IgD-negative memory B cell (primary cell): Measurements from ENCODE around the gene ATP11A. TPM values are rescaled to one million over a fixed set of nuclear protein-coding genes. Genes with fewer than 3 reads are reported as not detected.

Source experiments
- H3K27ac Mint-ChIP-seq, 3 donors: one replicate each; pipeline ENCODE4 v1.8.0; 2020 to 2022; ENCODE audit warnings: mild to moderate bottlenecking in 3 of 3, mixed read lengths in 3 of 3, moderate library complexity in 1 of 3
- H3K27me3 Mint-ChIP-seq: one replicate; pipeline ENCODE4 v1.8.0; 2021; ENCODE audit warnings: mixed read lengths
- H3K36me3 Mint-ChIP-seq: one replicate; pipeline ENCODE4 v1.8.0; 2020; ENCODE audit warnings: mild to moderate bottlenecking, mixed read lengths
- H3K4me1 Mint-ChIP-seq, 3 donors: one replicate each; pipeline ENCODE4 v1.8.0; 2020 to 2022; ENCODE audit warnings: mixed read lengths in 3 of 3, mild to moderate bottlenecking in 1 of 3
- H3K4me3 Mint-ChIP-seq, 4 donors: one replicate each; pipeline ENCODE4 v1.8.0; 2020 to 2022; ENCODE audit warnings: mild to moderate bottlenecking in 4 of 4, mixed read lengths in 4 of 4, moderate library complexity in 3 of 4
- H3K9me3 Mint-ChIP-seq, 3 donors: one replicate each; pipeline ENCODE4 v1.8.0; 2020 to 2021; ENCODE audit warnings: mixed read lengths in 3 of 3, mild to moderate bottlenecking in 1 of 3
- polyA plus RNA-seq: library from polyadenylated mRNA; unstranded; fragments of 300-500 nt; fragmentation: Illumina TruSeq; gene quantifications from one replicate; pipeline ENCODE4 v1.2.3, GENCODE V29; 2021

The ATP11A gene
- polyA plus RNA-seq, 1 donor from 2014 or later, result 2.9 TPM

DNA sequence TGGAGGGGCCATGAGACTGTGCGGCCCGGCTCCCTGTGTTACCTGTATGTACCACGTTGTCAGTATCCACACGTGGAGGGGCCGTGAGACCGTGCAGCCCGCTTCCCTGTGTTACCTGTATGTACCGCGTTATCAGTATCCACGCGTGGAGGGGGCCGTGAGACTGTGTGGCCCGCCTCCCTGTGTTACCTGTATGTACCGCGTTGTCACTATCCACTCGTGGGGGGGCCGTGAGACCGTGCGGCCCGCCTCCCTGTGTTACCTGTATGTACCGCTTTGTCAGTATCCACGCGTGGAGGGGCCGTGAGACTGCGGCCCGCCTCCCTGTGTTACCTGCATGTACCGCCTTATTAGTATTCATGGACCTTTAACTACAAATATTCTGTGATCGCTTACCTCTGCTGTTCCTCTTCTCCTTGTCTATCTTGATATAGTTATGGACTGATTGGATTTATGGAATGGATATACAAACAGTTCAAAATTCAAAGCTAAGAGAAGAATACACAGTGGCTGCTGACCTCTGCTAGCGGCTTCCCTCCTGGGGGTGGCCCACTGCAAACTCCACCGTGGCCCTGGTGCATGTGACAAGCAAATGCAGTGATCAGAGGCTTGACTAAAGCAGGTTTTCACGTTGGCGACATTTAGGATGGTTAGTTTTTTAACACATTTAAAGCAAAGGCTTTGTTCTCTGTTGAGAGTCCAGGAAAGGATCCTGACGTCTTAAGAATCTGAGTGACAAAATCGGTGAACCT is 38.7 kb downstream of the ATP11A start:
- no peak overlapping the region for H3K27ac Mint-ChIP-seq
- H3K4me1 Mint-ChIP-seq, result peaks cover 0 to 4% (median 0%) of the 10 kb centered on the region in 3 donors
- H3K4me3 Mint-ChIP-seq, result no peak overlapping the region
- no peaks in the 10 kb centered on the region for H3K27me3 Mint-ChIP-seq
- H3K9me3 Mint-ChIP-seq, result no peaks in the 10 kb centered on the region
- H3K36me3 Mint-ChIP-seq, result peaks cover 7% of the 10 kb centered on the region

- Mint-ChIP-seq H3K4me1 (peaks cover 0 to 2% (median 0%) of the 10 kb centered on the region in 3 donors), H3K27me3 (no peaks in the 10 kb centered on the region), H3K36me3 (peaks cover 7% of the 10 kb centered on the region), H3K4me3 (no peak overlapping the region), H3K9me3 (no peaks in the 10 kb centered on the region), H3K27ac (no peak overlapping the region)
These were observed 39.6 kb downstream of the ATP11A start for GRCh38 chr13:112729408-112729807.

GRCh38 chr13:112730157-112730671 is 40.4 kb downstream of the ATP11A start:
- no peaks in the 10 kb centered on the region for H3K27me3 Mint-ChIP-seq
- peaks cover 7% of the 10 kb centered on the region for H3K36me3 Mint-ChIP-seq
- H3K9me3 Mint-ChIP-seq, result no peaks in the 10 kb centered on the region
- H3K27ac Mint-ChIP-seq, result no peak overlapping the region
- peaks cover 0 to 2% (median 0%) of the 10 kb centered on the region in 3 donors for H3K4me1 Mint-ChIP-seq
- H3K4me3 Mint-ChIP-seq, result peak overlapping the region in 1 of 4 donors; percentile 12

- peaks cover 7% of the 10 kb centered on the region for H3K36me3 Mint-ChIP-seq
- no peak overlapping the region for H3K27ac Mint-ChIP-seq
- H3K4me1 Mint-ChIP-seq, result peaks cover 0 to 3% (median 0%) of the 10 kb centered on the region in 3 donors
- no peak overlapping the region for H3K4me3 Mint-ChIP-seq
- H3K9me3 Mint-ChIP-seq, result no peaks in the 10 kb centered on the region
- no peaks in the 10 kb centered on the region for H3K27me3 Mint-ChIP-seq
These were observed 42.1 kb downstream of the ATP11A start for GRCh38 chr13:112731667-112732616.

- Mint-ChIP-seq H3K4me1 (peaks cover 0 to 8% (median 0%) of the 10 kb centered on the region in 3 donors), H3K27me3 (no peaks in the 10 kb centered on the region), H3K27ac (no peak overlapping the region), H3K36me3 (peaks cover 7% of the 10 kb centered on the region), H3K9me3 (no peaks in the 10 kb centered on the region), H3K4me3 (no peak overlapping the region)
These were observed 42.8 kb downstream of the ATP11A start for GRCh38 chr13:112732679-112733078.

DNA sequence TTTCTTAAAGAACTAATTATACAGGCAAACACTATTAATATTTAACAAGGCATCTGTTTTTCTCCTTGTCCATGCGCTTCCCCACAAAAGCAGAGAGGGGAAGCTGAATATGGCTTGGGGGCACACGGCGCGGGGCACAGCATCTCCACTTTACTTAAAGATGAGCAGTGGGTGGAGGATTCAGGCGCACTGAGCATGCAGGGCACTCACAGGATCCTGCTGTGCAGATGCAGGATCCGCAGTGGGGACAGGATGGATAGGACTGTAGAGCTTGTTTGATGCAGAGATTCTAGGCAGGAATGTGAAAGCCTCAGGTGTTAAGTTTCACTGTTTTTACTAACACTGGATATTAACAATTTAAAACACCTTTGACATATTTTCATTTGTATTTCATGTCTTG is 43.3 kb downstream of the ATP11A start:
- no peak overlapping the region for H3K27ac Mint-ChIP-seq
- H3K27me3 Mint-ChIP-seq, result no peaks in the 10 kb centered on the region
- peaks cover 7% of the 10 kb centered on the region for H3K36me3 Mint-ChIP-seq
- H3K4me1 Mint-ChIP-seq, result peaks cover 0 to 8% (median 0%) of the 10 kb centered on the region in 3 donors
- no peak overlapping the region for H3K4me3 Mint-ChIP-seq
- H3K9me3 Mint-ChIP-seq, result no peaks in the 10 kb centered on the region

- no peaks in the 10 kb centered on the region for H3K27me3 Mint-ChIP-seq
- H3K36me3 Mint-ChIP-seq, result peaks cover 5% of the 10 kb centered on the region
- no peak overlapping the region for H3K4me3 Mint-ChIP-seq
- H3K4me1 Mint-ChIP-seq, result peaks cover 0 to 8% (median 0%) of the 10 kb centered on the region in 3 donors
- H3K9me3 Mint-ChIP-seq, result no peaks in the 10 kb centered on the region
- H3K27ac Mint-ChIP-seq, result no peak overlapping the region
These were observed 44.0 kb downstream of the ATP11A start for GRCh38 chr13:112733661-112734379.

DNA sequence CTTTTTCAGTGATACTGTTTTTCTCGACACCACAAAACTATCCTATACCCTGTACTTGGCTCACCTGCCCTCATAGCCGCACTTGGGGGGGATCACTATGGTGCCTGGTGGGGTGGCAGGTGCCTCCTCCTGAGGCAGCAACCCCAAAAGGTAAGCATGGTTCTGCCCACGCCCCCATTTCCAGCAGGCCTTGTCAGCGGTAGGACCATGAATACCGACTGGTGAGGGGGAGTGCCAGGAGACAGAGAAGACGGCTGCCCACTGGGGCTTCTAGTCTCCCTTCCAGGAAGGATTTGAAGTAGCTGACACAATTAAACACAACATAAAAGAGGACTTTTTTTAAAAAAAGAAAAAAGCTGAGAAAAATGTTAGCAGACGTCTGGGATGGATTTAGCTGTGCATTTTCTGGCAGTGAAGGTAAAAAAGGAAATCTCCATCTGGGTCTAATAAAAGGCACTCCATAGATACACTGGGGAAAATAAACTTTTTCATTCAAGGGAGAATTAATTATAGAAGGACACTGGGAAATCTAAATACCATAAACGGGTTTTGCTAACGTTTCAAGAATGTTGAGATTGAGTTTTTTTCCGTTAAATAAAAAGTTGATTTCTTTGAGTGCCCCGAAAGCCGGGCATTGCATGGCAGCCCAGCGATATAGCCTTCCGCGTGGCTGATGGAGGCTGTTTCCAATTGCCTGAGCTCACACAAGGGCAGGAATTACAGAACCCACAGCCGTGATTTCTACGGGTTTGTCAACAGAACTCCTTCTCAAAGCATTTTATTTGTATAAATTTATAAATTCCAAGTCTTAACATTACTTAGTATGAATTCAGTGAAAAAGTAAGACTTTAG is 45.1 kb downstream of the ATP11A start:
- H3K27me3 Mint-ChIP-seq, result no peaks in the 10 kb centered on the region
- H3K9me3 Mint-ChIP-seq, result no peaks in the 10 kb centered on the region
- no peak overlapping the region for H3K4me3 Mint-ChIP-seq
- peaks cover 5% of the 10 kb centered on the region for H3K36me3 Mint-ChIP-seq
- no peak overlapping the region for H3K27ac Mint-ChIP-seq
- H3K4me1 Mint-ChIP-seq, result peaks cover 0 to 8% (median 1%) of the 10 kb centered on the region in 3 donors

GRCh38 chr13:112735791-112736190 is 46.0 kb downstream of the ATP11A start:
- no peaks in the 10 kb centered on the region for H3K9me3 Mint-ChIP-seq
- H3K27ac Mint-ChIP-seq, result no peak overlapping the region
- peaks cover 0 to 8% (median 1%) of the 10 kb centered on the region in 3 donors for H3K4me1 Mint-ChIP-seq
- H3K4me3 Mint-ChIP-seq, result no peak overlapping the region
- no peaks in the 10 kb centered on the region for H3K27me3 Mint-ChIP-seq
- H3K36me3 Mint-ChIP-seq, result no peaks in the 10 kb centered on the region

GRCh38 chr13:112737294-112737693 is 47.5 kb downstream of the ATP11A start:
- Mint-ChIP-seq H3K27me3 (no peaks in the 10 kb centered on the region), H3K9me3 (no peaks in the 10 kb centered on the region), H3K27ac (no peak overlapping the region), H3K4me3 (no peak overlapping the region), H3K36me3 (no peaks in the 10 kb centered on the region), H3K4me1 (peaks cover 0 to 8% (median 4%) of the 10 kb centered on the region in 3 donors)

DNA sequence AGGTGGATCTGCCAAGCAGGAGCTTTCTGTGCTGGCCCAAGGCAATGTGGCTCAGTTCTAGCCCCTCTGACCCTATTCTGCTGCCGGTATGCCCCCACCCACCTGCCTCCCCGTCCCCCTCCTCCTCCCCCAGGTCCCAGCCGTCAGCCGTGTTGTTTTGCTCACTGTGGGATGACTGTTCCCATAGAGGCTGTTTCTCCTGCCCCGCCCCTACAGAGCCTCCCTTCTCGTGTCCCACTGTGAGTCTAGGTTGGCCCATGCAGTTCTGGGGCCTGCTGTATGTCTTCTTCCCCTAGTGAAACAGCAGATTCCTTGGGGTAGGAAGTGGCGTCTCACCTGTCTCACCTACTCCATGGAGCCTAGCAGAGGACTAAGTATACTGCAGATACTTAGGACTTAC is 48.8 kb downstream of the ATP11A start:
- Mint-ChIP-seq H3K27me3 (no peaks in the 10 kb centered on the region), H3K36me3 (no peaks in the 10 kb centered on the region), H3K4me3 (no peak overlapping the region), H3K4me1 (peaks cover 0 to 11% (median 8%) of the 10 kb centered on the region in 3 donors), H3K9me3 (no peaks in the 10 kb centered on the region), H3K27ac (no peak overlapping the region)

DNA sequence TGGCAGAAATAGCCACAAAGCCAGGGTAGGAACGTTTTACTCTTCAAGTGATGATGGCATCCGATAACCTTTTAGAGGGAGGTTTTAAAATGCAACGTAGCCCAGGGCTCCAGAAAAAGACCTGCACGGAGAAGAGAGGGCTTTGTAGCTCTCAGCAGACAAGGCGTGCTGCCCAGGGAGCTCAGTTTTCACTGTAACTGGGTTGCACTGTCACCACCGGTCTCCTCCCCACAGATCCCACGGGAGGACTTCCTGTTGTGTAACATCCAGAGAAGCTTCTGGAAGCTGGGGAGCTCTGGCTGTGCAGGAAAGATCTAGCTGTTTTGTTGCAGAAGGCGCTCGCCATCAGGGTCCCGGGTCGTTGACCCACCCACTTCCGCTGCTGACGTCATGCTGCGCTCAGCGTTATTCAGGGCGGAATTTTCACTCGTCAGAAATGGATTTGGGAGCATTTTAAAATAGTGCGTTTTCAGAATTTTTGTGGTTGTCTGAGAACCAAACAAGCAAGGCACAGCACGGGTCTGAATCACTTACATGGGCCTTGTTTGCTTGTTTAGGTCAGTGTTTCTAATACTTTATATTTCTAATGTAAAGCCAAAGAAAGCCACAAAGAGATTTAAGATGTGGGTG is 50.8 kb downstream of the ATP11A start:
- H3K4me1 Mint-ChIP-seq, result peaks cover 0 to 14% (median 13%) of the 10 kb centered on the region in 3 donors
- H3K4me3 Mint-ChIP-seq, result no peak overlapping the region
- no peaks in the 10 kb centered on the region for H3K27me3 Mint-ChIP-seq
- H3K9me3 Mint-ChIP-seq, result no peaks in the 10 kb centered on the region
- no peaks in the 10 kb centered on the region for H3K36me3 Mint-ChIP-seq
- no peak overlapping the region for H3K27ac Mint-ChIP-seq

GRCh38 chr13:112741185-112741755 is 51.4 kb downstream of the ATP11A start:
- no peaks in the 10 kb centered on the region for H3K36me3 Mint-ChIP-seq
- peaks cover 0 to 14% (median 13%) of the 10 kb centered on the region in 3 donors for H3K4me1 Mint-ChIP-seq
- H3K27me3 Mint-ChIP-seq, result no peaks in the 10 kb centered on the region
- H3K27ac Mint-ChIP-seq, result no peak overlapping the region
- no peaks in the 10 kb centered on the region for H3K9me3 Mint-ChIP-seq
- no peak overlapping the region for H3K4me3 Mint-ChIP-seq
